Stimulated activated CD8-positive, alpha-beta memory T cell treated with anti-CD3 and anti-CD28 coated beads, Interleukin-12 subunit alpha, Interleukin-12 subunit beta, amount 100 ng/mL, for 1 hour (primary cell): ENCODE results near the gene SPON2.

Experiments used
- DNase-seq: peaks from one replicate; pipeline ENCODE4 v3.0.0-alpha.2; 2020; ENCODE audit warnings: low read depth

SPON2 gene

DNA sequence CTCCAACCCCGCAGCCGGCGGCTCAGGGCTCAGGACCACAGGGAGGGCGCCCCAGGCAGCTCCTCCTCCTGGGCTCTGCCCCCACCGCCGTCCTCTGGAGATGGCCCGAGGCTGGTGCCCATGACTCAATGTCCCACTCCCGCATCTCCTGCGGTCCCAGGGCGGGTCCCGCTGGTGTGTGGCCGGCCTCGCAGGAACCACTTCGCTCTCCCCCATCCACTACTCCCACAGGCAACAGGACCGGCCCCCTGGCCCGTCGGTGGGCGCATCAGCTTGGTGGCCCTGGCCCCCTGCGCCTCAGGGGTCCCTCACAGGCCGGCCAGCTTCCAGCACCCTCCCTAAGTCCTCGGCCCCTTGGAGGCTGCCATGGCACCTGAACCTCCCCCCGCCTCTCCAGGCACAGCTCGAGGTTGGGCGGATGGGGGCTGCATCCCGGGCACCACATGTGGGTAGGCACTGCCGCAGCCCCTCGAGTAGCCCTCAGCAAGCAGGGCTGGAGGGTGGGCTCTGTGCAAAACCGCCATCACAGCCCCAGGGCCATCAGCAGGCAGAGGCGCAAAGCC lies 22.8 kb upstream of the SPON2 start:
- no peak for DNase-seq

DNA sequence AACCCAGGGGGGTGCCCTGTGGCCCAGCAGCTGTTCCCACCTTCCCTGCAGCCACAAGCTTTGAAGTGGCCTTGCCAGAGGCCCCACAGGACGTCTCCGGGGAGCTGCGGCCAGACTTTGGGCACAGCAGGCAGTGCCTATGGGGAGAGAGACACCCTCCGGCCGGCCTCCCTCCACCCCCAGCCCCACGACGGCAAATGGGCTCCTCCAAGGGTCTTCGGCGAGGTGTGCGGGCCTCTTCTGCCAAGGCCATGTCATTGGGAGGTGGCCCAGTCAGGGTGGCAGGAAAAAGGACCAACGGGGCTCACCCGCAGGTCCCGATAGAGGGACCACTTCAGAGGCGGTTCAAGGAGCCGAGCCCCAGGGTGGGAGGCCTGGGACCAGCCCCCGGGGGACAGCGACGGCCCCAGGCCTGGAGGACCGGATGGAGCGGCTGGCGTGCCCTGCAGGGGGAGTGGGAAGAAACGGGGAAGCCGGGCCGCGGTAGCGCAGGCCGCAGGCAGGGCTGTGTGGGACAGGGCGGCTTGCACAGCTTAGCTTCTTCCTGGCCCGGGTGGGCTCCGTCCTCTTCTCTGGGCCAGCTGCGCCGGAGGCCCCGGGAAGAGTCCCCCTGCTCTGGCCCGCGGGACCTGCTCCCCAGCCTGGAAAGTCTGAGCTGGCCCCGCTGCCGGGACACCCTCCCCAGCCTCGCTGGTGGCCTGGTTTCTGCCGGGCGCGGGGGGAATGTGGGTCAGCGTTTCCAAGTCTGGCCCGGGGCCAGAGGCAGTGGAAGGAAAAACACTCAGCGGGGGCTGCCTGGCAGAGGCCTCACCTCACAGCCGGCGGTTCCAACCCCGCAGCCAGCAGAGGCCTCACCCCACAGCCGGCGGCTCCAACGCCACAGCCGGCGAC lies 21.9 kb upstream of the SPON2 start:
- no peak for DNase-seq

DNA sequence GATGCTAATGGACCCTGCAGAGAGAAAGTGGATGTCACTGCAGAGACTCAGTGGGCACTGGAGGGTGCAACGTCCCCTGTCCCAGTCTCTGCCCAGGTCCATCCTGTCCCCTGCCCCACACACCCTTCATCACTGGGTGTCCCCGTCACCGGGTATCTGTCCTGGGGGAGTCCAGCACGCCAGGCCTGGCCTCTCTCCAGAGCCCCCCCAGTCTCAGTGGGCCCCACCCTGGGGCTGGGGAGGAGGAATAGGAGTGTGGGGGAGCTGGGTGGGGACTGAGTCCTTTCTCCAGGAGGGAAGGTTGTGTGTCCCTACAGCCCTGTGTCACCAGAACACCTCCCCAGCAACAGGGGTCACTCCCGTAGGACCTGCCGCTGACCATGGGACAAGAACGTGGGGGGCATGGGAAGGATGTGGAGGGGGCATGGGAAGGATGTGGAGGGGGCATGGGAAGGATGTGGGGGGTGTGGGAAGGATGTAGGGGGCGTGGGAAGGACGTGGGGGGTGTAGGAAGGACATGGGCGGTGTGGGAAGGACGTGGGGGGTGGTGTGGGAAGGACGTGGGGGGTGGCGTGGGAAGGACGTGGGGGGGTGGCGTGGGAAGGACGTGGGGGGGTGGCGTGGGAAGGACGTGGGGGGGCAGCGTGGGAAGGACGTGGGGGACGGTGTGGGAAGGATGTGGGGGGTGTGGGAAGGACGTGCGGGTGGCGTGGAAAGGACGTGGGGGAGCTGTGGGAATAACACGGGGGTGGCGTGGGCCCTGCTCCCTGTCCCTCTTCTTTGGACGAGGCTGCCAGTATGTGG lies 21.0 kb upstream of the SPON2 start:
- DNase-seq = no peak

DNA sequence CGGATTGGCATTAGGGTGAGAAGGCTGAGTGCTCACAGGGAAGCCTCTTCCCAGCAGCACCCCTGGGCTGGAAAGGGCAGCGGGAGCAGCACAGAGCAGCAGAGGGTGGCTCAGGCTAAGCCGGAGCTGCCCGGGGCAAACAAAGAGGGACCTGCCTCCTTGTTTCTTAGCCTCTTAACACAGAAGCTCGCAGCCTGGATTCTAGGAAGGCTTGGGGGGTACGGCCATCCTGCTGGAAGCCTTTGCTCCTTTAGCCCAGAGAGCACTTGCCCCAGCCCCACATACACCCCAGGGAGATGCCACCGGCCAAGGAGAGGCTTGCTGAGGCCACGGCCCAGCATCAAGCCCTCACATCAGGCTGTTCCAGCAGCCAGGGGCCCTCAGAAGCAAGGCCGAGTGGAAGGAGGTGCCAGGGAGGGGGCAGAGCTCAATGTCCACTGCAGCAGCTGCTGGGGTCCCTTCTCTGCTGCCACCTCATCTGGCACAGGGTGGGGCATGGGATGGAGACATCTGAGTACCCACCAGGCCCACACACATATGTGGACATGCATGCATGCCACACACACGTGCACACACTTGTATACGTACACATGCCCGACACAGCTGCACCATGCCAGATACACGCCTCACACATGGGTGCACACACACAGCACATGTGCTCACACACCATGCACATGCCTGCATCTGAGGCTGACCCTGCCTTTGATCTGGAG lies 20.3 kb upstream of the SPON2 start:
- DNase-seq = no peak

DNA sequence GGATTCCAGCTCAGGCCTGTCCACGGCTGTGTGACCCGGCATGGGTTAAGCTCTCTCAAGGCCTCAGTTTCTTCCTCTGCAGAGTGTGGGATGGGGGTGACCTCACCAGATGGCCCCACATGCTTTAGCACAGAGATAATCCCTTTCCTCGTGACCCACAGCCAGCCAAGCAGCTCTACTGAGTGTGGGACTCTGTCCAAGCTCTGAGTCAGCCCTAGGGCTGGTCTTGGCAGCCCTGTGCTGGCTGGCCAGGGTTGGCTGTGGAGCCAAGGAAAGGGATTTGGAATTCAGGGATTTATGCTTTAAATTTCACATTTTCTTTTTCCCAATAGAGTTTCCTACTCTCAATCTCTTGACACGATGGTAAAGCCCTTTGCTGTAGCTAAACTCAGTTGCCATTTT lies 19.7 kb upstream of the SPON2 start:
- no peak for DNase-seq

DNA sequence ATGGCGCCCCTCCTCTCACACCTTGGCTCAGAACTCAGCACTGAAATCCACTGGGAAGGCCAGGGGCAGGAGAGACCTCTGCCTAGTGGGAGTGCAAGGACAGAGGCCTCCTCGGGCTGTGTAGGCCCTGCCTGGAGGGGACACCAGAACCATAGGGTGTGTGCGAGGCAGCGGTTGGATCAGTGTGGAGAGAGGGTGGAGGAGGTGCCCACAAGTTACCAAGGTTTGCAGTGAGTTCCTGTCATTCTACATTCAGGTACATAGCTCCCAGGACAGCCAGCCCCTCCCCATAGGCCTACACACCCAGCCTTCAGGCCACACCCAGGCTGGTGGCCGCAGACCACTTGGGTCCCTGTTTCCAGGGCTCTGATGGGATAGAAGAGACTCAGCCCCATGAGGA lies 19.2 kb upstream of the SPON2 start:
- DNase-seq = no peak

DNA sequence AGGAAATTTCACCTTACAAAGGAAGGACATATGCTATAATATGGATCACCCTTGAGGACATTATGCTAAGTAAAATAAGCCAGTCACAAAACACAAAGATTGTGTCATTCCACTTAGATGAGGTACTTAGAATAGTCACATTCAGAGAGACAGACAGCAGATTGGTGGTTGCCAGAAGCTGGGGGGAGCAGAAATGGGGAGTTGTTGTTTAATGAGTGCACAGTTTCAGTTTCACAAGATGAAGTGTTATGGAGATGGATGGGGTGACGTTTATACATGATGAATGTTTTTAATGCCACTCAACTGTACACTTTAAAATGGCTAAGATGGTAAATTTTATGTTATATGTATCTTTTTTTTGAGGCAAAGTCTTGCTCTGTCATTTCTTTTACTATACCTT lies 14.8 kb upstream of the SPON2 start:
- no peak for DNase-seq

DNA sequence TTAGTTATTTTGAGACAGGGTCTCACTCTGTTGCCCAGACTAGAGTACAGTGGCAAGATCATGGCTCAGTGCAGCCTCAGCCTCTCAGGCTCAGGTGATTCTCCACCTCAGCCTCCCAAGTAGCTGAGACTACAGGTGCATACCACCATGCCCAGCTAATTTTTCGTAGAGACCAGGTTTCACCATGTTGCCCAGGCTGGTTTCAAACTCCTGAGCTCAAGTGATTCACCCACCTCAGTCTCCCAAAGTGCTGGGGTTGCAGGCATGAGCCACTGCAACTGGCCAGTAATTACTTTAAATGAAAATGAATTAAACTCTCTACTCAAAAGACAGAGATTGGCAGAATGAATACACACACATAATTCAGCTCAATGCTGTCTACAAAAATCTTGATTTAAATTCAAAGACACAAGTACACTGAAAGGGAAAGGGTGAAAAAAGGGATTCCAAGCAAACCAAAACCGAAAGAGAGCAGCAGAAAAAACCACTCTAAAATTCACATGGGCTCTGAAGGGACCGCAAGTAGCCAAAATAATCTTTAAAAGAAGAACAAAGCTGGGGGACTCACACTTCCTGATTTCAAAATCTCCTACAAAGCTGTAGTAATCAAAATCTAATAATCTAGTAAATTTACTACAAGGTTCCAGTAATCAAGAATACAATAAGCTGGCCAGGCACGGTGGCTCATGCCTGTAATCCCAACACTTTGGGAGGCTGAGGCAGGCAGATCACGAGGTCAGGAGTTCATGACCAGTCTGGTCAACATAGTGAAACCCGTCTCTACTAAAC lies 11.8 kb upstream of the SPON2 start:
- no peak for DNase-seq

DNA sequence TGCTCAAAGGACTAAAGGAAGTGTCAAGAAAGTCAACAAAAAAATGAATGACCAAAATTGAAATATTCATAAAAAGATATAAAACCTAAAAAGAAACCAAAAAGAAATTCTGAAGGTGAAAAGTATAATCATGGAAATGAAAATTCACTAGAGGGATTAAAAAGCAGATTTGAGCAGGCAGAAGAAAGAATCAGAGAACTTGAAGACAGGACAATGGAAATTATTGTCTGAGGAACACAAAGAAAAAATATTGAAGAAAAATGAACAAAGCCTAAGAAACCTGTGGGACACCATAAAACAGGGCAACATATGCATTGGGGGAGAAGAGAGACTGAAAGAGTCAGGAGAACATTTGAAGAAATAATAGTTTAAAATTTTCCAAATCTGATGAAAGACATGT lies 9.9 kb upstream of the SPON2 start:
- no peak for DNase-seq

DNA sequence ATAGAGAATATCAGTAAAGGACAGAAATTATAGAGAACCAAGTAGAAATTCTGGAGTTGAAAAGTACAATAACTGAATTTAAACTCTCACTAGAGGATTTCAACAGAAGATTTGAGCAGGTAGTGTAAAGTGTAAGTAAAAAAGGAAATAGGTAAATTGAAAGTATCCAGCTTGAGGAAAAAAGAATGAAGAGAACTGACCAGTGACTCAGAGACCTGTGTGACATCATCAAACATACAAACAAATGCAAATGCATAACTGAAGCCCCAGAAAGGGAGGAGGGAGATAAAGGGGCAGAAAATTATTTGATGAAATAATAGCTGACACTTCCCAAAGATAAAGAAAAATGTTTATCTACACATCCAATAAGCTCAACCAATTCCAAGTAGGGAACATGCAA lies 8.3 kb upstream of the SPON2 start:
- no peak for DNase-seq

DNA sequence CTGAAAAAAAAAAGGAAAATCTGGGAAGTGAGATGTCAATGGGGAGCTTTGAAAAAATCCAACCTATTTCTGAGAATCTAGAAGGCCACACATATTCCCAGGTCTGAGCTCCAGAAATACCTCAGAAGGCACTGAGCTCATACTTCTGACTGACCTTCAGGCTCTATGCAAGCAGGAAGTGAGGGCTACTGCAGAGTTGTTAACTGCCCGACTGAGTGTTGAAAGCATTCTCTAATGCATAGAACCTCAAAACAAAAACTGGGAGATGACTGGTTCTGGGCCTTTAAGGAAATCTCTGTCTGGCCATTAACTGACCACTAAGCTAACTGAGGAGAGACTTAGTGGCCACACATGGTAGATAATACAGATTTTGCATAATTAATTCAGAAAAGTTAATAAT lies 7.6 kb upstream of the SPON2 start:
- no peak for DNase-seq

DNA sequence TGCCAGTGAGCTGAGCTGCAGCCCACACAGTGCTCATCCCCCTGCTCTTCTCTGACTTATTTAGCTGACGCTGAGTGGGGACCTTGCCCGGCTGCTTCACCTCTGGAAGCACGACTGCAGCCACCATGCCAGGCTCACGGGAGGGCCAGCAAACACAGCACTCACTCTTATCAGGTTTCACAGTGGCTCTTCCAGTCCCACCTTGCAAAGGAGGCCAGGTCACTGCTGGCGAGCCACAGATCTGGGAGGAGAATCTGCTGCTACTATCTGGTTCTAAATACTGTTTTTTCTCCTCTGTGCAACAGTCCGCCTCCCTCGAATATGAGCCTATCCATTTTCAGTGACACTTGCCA lies 6.7 kb upstream of the SPON2 start:
- DNase-seq = no peak

DNA sequence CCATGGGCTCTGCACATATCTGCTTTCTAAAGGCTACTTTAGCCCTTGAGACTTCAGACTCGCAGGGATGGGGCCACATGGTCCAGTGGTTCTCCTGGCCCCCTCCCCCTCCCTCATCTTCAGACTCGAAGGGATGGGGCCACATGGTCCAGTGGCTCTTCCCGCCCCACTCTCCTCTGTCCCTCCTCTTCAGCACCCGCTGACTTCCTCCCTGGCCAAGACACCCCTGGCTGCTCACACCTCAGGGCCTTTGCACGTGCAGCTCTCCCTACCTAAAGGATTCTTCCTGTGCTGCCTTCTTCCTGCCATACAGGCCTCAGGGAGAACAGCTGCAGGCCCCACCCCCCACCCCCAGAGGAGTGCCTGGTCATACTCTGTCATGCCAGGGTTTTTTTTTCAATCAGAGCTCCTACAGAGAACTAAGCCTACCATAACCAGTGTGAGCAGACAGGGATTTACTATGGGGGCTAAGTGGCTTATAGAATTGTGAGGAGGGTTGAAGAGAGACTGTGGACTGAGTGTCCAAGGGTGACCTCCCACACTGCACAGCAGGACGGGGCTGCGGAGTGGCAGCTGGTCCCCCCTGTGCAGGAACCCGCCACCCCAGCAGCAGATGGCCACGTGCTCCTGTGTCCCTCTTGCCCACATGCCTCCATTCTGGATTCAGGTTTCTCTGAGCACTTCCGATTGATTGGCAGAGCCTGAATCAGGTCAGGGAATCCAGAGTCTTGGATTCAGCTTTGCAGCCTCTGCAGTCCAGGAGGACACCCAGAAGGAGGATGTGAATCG lies 6.1 kb upstream of the SPON2 start:
- DNase-seq = no peak

DNA sequence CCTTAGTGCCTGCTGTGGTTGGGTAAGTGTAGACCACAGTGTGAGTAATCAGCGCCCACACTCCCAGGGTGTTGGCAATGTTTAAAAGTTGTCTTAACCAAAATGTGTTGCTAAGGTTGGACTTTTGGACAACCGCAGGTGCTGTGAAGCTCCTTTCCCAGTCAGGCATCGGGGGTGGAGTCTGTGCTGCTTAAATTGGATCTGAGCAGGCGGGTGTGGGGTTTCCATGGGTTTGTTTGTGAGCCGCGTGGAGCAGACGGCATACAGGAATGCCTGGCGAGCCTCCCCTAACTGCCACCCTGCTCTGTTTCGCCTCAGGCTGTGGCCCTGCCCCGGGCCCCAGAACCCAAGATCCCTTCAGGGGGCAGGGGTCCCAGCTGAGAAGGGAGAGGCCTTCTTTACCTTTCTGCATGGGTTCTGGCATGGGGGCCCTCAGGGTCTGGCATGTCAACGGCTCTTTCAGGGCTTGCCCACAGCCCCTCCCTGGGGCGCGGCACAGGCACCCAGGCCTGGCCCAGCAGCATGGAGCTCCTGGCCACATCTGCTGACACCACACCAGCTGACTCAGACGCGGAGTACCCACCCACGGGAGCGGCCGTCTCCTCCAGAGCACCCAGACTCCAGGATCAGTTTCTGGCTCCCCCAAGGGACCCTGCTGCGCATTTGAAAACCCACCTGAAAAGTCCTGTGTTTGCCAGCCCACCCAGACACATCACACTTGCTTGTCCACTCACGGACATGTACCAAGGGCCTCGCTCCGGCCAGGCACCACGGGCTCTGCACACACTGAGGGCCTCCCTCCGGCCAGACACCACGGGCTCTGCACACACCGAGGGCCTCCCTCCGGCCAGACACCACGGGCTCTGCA lies 5.1 kb upstream of the SPON2 start:
- DNase-seq = no peak

DNA sequence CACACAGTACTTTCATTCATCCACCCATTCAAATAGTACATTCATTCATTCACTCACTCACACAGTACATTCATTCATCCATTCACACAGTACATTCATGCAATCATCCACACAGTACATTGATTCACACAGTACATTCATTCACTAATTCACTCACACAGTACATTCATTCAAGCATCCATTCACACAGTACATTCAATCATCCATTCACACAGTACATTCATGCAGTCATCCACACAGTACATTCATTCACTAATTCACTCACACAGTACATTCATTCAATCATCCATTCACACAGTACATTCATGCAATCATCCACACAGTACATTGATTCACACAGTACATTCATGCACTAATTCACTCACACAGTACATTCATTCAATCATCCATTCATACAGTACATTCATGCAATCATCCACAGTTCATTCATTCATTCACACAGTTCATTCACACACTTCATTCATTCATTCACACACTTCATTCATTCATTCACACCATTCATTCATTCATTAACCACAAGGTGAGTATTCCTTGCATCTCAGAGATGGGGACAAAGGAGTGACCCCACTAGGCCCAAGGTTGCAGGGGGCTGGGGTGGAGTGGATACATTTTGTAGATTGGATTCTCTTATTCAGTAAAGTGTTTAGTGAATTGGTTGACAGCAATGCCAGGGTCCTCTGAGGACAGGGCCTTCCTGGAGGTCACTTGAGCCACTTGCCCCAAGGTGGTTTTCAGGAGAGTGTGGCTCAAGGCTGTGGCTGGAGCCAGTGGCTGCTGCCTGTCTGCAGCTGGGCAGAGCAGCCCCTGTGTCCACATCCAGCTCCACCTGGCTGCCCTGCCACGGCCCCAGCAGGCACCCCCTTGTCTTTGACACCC lies 4.3 kb upstream of the SPON2 start:
- no peak for DNase-seq

DNA sequence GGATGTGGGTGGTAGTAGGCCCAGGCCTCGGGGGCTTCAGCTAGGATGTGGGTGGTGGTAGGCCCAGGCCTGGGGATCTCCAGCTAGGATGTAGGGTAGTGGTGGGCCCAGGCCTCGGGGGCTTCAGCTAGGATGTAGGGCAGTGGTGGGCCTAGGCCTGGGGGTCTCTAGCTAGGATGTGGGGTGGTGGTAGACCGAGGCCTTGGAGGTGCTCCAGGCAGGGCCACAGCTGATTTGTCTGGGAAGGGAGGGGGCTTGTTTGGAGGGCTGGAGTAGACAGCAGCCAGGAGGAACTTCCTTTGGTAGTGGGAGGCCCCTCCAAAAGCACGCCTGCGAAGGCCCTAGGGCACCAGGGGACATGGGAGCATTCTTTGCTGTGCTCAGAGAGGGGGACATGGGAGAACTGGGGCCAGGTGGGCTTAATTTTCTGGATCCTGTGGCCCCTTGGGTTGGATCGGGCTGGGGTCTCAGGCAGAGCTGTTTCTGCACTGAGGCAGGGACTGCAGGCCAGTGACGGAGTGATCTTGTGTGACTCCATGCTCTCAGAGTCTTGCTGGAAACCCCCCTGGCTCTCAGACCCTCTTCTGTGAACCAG lies 3.3 kb upstream of the SPON2 start:
- DNase-seq = no peak

DNA sequence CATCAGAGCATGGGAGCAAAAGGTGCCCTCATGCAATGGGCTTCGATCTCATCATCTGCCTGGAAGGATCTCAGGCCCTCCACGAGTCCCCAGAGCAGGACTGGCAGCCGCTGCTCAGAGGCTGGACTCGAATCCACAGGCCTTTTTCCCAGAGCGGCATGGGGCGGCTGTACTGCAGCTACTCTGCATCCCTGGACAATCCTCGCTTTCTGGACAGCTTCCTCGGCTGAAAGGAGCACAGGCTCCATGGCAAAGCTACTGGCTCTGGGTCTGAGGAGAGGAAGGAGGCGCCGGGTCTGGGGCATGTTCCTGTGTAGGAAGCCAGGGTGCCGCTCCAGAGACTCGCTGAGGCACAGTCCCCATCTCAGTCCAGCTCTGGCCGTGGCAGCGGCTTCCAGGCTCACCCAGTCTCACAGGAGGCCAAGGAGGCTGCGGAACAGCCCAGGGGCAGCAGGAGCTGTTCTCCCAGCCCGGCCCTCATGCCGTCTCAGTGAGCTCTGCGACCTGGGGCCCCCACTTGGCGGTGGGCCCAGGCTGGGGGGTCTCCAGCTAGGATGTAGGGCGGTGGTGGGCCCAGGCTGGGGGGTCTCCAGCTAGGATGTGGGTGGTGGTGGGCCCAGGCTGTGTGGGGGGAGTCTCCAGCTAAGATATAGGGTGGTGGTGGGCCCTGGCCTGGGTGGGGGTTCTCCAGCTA lies 2.7 kb upstream of the SPON2 start:
- DNase-seq = no peak
